ENCODE measurements around the gene PARP4.
"Not testable (repeated sequence)": the region's sequence is repeated elsewhere in the genome, so short reads cannot be mapped to it uniquely, and the experiment has no call there.

Gene PARP4

GRCh38 chr13:24443366-24443765, 69.2 kb downstream of the PARP4 start:
- no peak for DNase-seq

GRCh38 chr13:24426045-24426444, 86.5 kb downstream of the PARP4 start:
- DNase-seq: not testable (repeated sequence)

- not testable (repeated sequence) for DNase-seq
Observed at GRCh38 chr13:24419668-24420067, 92.9 kb downstream of the PARP4 start.

GRCh38 chr13:24407844-24408243, 104.7 kb downstream of the PARP4 start:
- DNase-seq: no peak

- DNase-seq: no peak
Observed at GRCh38 chr13:24406524-24406923, 106.1 kb downstream of the PARP4 start.

- no peak for DNase-seq
Observed at GRCh38 chr13:24396821-24397220, 115.8 kb downstream of the PARP4 start.

- DNase-seq: no peak
Observed at GRCh38 chr13:24392972-24393371, 119.6 kb downstream of the PARP4 start.

- DNase-seq: not testable (repeated sequence)
Observed at GRCh38 chr13:24391771-24392683, 120.6 kb downstream of the PARP4 start.

GRCh38 chr13:24390795-24391194, 121.8 kb downstream of the PARP4 start:
- DNase-seq: not testable (repeated sequence)

GRCh38 chr13:24389506-24389905, 123.1 kb downstream of the PARP4 start:
- DNase-seq: no peak

GRCh38 chr13:24388743-24389142, 123.8 kb downstream of the PARP4 start:
- DNase-seq: not testable (repeated sequence)

GRCh38 chr13:24386816-24387708, 125.5 kb downstream of the PARP4 start:
- no peak for DNase-seq

- DNase-seq: no peak
Observed at GRCh38 chr13:24385902-24386301, 126.7 kb downstream of the PARP4 start.

GRCh38 chr13:24384946-24385345, 127.6 kb downstream of the PARP4 start:
- not testable (repeated sequence) for DNase-seq

GRCh38 chr13:24384091-24384490, 128.5 kb downstream of the PARP4 start:
- not testable (repeated sequence) for DNase-seq

- DNase-seq: no peak
Observed at GRCh38 chr13:24381541-24382265, 130.9 kb downstream of the PARP4 start.

GRCh38 chr13:24380881-24381280, 131.7 kb downstream of the PARP4 start:
- DNase-seq: not testable (repeated sequence)

- DNase-seq: not testable (repeated sequence)
Observed at GRCh38 chr13:24380227-24380626, 132.4 kb downstream of the PARP4 start.

- not testable (repeated sequence) for DNase-seq
Observed at GRCh38 chr13:24371273-24371672, 141.3 kb downstream of the PARP4 start.
